Hypothalamus (tissue), 51 donors: ENCODE measurements around the gene NDUFAF8.

Source experiments
- DNase-seq, 51 donors: peaks; one replicate each; lab custom pipeline; 2025; lab: John Stamatoyannopoulos, UW

Gene NDUFAF8

GRCh38 chr17:81237591-81238489 is 1.3 kb upstream of the NDUFAF8 start:
- DNase-seq: no peak

DNA sequence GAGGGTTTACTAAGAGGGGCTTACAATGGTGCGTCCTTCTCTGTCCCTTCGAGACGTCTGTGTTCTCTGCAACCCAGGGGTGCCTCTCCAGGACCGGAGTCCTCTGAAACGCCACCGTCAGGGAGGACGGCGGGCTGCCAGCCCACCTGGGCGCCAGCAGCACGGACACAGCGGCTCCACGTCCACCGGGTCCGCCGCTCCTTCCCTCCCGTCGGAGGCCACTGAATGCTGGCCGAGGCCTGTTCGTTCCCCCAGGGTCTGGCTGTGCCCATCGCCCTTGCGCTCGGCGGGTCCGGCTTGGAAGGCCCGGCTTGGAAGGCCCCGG is 666 bp upstream of the NDUFAF8 start:
- no peak for DNase-seq

GRCh38 chr17:81239714-81240555 is 817 bp downstream of the NDUFAF8 start:
- peak in 4 of 51 donors; percentile 37 to 59 (median 55) for DNase-seq

DNA sequence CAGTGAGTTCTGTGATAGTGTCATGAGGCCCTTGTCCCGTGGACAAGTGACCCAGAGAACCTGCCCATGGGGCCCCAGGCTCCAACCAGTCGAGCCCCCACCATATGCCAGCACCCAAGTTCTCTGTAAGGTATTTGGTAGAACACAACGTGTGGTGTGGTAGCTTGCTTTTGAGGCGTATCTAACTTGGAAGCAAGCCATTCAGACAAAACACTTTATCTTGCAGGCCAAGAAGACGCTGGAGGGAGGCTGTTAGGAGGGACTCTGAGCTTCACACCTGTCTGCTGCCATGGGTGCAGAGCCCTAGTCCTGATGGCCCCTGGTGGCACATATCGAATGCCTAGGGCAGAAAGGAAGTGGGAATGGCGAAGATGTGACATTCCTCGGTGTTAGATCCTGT is 1.6 kb downstream of the NDUFAF8 start:
- no peak for DNase-seq

DNA sequence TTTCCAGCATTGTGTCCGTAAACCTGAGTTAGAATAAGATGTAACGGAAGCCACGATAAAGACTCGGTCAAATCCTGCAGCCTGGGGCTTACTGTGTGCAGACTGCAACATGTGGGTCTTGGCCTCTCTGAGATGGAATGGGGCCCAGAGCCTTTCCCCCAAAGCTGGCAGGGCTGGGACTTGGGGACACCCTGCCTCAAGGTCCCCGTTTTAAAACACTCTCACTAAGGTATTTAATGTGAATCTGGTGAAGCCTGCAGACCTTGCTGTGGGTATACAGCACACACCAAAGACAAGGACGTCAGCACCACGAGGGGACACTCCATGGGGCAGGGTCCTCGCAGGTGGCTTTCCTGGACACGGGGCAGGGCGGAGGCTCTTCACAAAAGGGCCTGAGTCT is 2.1 kb downstream of the NDUFAF8 start:
- DNase-seq: no peak

- DNase-seq: peak in 30 of 51 donors; percentile 4 to 72 (median 26)
Measured at GRCh38 chr17:81241648-81242420, 2.7 kb downstream of the NDUFAF8 start.

- DNase-seq: peak in 1 of 51 donors; percentile 9
Measured at GRCh38 chr17:81242421-81243332, 3.6 kb downstream of the NDUFAF8 start.

DNA sequence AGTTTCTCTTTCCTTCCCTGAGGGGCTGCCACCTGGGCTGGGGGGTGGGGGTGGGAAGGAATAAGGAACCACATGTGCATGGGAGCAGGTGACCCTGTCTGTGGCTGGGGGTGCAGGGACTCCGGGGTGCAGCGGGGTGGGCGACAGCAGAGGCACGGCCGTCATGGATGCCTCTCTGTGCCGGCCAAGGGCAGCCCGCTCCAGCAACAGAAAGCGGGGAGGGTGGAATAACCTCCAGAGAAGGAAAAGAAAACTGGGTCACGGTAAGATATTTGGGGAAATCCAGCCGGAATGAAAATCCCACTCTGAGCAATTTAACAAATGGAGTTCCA is 4.2 kb downstream of the NDUFAF8 start:
- DNase-seq: no peak

GRCh38 chr17:81244358-81245023 is 5.4 kb downstream of the NDUFAF8 start:
- DNase-seq: no peak

DNA sequence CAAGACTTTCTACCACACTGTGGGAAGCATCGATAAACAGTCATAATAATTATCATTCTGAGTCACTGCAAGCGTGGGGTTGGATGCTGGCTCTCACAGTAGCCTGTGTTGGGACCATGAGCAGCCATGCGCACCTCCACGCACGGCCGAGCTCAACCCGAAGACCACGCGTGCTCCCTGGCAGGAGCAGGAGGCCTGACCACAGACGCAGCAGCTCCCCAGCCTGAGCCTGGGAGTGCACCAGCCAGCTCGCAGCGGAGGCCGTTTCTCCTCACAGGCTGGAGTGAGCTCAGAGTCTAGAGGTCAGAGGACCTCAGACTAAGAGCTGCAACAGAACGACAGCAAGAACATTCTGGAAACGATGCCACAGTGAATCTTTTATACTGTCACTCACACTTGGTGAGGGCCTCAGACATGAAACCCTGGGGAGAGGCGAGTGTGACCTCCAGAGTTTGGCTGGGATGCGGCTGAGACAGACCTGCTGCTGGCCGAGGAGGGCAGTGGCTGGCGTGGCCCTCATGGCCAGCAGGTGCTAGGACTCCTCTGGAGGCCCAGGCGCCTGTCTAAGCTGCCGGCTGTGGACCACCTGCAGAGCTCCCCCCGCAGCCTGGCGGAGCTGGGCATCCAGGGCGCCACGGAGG is 6.0 kb downstream of the NDUFAF8 start:
- no peak for DNase-seq

- no peak for DNase-seq
Measured at GRCh38 chr17:81245665-81246342, 6.7 kb downstream of the NDUFAF8 start.

- no peak for DNase-seq
Measured at GRCh38 chr17:81246343-81246670, 7.2 kb downstream of the NDUFAF8 start.

DNA sequence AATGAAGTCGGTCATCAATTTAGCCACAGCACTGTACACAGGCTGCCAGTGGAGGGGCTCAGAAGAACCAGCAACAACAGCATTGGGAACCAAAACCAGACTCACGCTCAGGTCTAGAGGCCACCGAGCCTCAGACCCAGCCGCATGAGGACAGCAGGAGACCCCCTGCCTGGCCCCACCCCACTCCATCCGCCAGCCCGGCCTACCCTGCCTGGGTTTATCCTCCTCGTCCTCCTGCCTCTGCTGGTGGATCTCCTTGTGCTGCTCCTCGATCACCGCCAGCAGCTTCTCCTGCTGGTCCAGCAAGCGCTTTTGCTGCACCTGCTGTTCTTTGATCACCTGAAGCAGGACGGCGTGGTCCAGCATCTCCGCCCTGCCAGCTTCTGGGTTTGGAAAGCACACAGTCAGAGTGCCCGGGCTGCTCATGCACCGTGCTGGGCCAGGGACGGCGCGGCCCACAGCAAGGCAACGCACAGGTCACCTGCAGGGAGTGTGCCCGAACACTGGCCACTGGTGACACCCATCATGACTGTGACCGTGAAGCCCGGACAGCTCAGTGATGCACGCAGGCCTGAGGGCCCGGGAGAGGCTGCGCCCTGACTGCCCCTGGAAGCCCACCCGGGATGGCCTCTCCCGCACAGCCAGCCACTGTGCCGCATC is 7.7 kb downstream of the NDUFAF8 start:
- no peak for DNase-seq

DNA sequence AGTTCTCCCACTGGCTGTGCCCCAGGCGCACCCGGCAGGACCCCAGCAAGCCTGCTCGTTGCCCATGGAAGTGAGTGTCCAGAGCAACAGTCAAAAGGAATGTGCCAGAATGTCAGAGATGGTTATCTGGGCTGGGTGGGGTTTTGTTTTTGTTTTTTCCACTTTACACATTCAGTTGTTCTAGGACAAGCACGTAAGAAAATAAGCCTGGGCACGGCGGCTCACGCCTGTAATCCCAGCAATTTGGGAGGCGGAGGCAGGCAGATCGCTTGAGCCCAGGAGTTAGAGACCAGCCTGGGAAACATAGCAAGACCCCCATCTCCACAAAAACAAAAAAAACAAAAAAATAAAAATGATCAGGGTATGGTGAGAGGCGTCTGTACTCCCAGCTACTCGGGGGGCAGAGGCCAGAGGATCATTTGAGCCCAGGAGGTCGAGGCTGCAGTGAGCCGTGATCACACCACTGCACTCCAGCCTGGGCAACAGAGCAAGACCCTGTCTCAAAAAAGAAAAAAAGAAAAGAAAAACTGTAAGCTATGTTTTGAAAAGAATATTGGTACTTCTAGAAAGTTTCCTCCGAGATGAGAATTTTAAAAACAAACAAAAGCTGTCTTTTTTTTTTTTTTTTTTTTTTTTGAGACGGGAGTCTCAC is 8.3 kb downstream of the NDUFAF8 start:
- no peak for DNase-seq

- no peak for DNase-seq
Measured at GRCh38 chr17:81248649-81249048, 9.5 kb downstream of the NDUFAF8 start.

DNA sequence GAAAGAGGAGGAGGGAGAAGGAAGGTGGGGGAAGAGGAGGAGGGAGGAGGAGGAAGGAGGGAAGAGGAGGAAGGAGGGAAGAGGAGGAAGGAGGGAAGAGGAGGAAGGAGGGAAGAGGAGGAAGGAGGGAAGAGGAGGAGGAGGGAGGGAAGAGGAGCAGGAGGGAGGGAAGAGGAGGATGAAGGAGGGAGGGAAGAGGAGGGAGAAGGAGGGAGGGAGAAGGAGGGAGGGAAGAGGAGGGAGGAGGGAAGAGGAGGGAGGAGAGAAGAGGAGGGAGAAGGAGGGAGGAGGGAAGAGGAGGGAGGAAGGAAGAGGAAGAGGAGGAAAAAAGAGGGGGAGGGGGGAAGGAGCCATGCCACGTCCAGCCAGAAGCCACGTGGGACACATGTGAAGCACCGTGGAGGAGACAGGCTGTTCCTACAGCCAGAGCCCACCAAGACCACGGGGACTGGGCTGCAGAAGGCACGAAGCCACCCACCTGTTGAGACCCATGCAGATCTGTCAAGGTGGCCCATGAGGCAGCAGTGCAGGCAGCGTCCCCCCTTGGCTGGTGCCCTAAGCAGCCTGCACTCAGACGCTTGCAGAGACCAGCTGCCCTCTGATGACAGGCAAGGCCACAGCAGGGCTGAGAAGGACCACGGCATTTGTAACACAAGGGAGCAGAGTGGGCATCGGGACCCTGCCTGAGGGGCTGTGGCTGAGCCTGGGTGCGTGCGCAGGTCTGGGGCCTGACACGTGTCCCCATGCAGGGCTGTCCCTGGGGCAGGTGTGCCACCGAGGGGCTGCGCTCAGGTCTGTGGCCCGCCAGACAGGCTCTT is 10.3 kb downstream of the NDUFAF8 start:
- no peak for DNase-seq
